Stimulated activated naive CD8-positive, alpha-beta T cell treated with anti-CD3 and anti-CD28 coated beads, Interleukin-15, amount 100 ng/mL, for 72 hours (primary cell): ENCODE data around the gene TMEM132C.

Experiments used
- ATAC-seq: fragments of 150-1000 bp; cut with Tn5 transposase; 2 replicates; pipeline ENCODE4 v1.10.0; 2021; ENCODE audit warnings: mild to moderate bottlenecking, moderate library complexity
- DNase-seq, 2 donors: peaks; one replicate each; pipeline ENCODE4 v3.0.0; 2021 to 2022
- H3K27ac Mint-ChIP-seq, 2 donors: one replicate each; pipeline ENCODE4 v1.8.0; 2022; ENCODE audit warnings: mild to moderate bottlenecking in 2 of 2, mixed read lengths in 2 of 2, moderate library complexity in 2 of 2
- H3K27me3 Mint-ChIP-seq: one replicate; pipeline ENCODE4 v1.8.0; 2022; ENCODE audit warnings: mixed read lengths
- H3K4me1 Mint-ChIP-seq: one replicate; pipeline ENCODE4 v1.8.0; 2022; ENCODE audit warnings: mild to moderate bottlenecking, mixed read lengths
- H3K4me3 Mint-ChIP-seq, 2 donors: one replicate each; pipeline ENCODE4 v1.8.0; 2022; ENCODE audit warnings: mild to moderate bottlenecking in 2 of 2, mixed read lengths in 2 of 2, moderate library complexity in 1 of 2
- H3K9me3 Mint-ChIP-seq, 2 donors: one replicate each; pipeline ENCODE4 v1.8.0; 2022; ENCODE audit warnings: mixed read lengths in 2 of 2

TMEM132C gene

DNA sequence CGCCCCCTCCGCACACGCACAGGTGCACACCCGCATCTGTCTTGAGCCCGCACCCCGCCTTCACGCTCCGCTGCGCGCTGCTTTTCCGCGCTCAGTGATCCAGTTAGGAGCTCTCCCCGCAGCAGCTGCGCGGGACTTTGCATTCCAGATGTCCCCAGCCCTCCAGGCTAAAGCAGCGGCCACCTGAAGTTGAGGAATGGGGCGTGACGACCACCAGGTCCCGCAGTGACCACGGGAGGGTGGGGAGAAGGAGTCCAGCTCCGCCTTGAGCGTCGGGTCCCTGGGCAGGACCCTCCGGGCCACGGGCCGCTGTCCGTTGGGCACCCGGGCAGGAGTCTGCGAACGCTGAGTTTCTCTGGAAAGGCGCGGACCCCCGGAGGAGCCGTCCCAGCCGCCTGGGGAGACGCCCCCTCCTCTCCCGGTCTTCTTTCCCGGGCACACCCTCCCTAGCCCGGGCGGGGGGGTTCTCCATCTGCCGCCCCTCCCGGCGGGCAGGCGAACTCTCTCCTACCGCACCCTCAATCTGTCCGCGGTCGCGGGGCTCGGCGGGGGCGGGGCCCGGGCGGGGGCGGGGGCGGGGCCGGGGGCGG lies 334 bp upstream of the TMEM132C start:
- DNase-seq: no peak
- H3K4me1 Mint-ChIP-seq: no peaks in the 10 kb centered on the region
- H3K9me3 Mint-ChIP-seq: peaks cover 13 to 14% of the 10 kb centered on the region in 2 donors
- no peak for ATAC-seq
- H3K27ac Mint-ChIP-seq: no peak overlapping the region
- H3K4me3 Mint-ChIP-seq: no peak overlapping the region
- H3K27me3 Mint-ChIP-seq: peaks cover 65% of the 10 kb centered on the region

GRCh38 chr12:128267651-128268378 lies 845 bp downstream of the TMEM132C start:
- ATAC-seq (no peak), DNase-seq (no peak)
- Mint-ChIP-seq H3K4me1 (no peaks in the 10 kb centered on the region), H3K27me3 (peaks cover 65% of the 10 kb centered on the region), H3K9me3 (peaks cover 13 to 18% of the 10 kb centered on the region in 2 donors), H3K27ac (no peak overlapping the region), H3K4me3 (no peak overlapping the region)

DNA sequence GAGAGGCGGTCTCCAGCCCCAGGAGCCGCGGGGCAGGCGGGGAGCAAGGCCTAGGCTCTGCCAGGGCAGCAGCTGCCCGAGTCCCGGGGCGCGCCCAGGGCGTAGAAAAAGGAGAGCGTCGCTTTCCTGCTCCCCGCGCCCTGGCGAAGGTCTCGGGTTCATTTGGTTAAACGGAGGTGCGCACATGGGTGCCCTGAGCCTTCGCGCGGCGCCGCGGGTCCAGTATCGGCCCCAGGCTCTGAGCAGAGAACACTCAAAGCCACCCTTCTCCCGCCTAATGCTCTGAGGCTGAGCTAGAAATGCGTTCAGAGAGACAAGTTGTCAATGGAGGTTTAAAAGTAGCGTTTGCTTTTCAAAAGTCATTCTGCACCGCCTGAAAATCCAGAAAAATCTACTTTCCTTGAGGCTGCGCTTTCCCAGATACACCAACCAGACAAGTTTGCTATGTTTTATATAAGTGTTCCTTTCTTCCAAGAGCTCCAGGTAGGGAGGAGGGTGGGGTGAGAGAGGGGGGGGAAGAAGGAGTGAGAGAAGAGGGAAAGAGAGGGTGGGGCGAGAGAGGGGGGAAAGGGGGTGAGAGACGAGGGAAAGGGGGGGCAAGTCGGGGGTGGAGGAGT lies 1.5 kb downstream of the TMEM132C start:
- no peak for ATAC-seq
- Mint-ChIP-seq H3K9me3 (peaks cover 9 to 16% of the 10 kb centered on the region in 2 donors), H3K4me1 (no peaks in the 10 kb centered on the region), H3K27ac (no peak overlapping the region), H3K4me3 (no peak overlapping the region), H3K27me3 (peaks cover 65% of the 10 kb centered on the region)
- DNase-seq: no peak

- H3K27me3 Mint-ChIP-seq: peaks cover 60% of the 10 kb centered on the region
- ATAC-seq (no peak), DNase-seq (no peak)
- H3K9me3 Mint-ChIP-seq: peaks cover 3 to 9% of the 10 kb centered on the region in 2 donors
- no peak overlapping the region for H3K27ac Mint-ChIP-seq
- H3K4me1 Mint-ChIP-seq: no peaks in the 10 kb centered on the region
- H3K4me3 Mint-ChIP-seq: no peak overlapping the region
Measured at GRCh38 chr12:128269181-128269591, 2.2 kb downstream of the TMEM132C start.

DNA sequence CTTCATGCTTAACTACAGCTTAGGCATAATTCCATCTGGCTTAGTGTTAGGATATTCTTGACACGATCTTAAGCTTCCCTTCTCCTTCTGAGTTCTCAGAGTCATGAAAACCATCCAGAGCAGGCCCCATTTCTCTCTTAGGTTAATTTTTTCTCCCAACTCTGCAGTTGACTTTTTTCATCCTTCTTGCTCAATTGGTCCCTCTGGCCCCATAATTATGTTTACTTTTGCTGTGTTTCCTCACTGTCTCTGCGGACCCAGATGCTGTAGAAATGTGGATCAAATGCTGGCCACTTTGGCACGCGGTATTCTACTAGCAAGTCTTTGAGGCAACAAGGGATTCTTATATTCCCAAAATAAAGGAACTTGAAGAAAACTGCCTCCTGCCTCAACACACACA lies 9.5 kb downstream of the TMEM132C start:
- Mint-ChIP-seq H3K4me1 (no peaks in the 10 kb centered on the region), H3K9me3 (peaks cover 10 to 37% of the 10 kb centered on the region in 2 donors), H3K27ac (no peak overlapping the region), H3K4me3 (no peak overlapping the region), H3K27me3 (no peaks in the 10 kb centered on the region)
- DNase-seq (no peak), ATAC-seq (no peak)

GRCh38 chr12:128286970-128287369 lies 20.0 kb downstream of the TMEM132C start:
- DNase-seq: no peak
- H3K27ac Mint-ChIP-seq: no peak overlapping the region

DNA sequence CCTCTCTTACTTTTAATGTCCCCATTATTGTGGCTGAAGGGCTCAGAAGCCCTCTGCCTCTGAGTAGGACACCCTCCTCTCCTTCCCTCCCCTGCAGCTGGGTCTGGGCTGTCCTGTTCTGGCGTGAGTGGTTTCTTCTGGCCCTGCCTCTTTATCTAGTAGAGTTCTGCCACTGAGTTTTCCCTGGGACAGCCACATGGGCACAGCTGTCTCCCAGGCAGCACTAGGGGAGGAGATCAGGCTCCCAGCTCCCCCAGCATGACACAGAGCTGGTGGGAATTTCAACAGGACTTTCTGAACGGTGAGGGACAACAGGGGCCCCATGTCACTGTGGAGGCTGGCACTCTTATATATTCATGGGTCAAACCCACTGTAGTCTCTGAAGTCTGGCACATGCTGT lies 21.4 kb downstream of the TMEM132C start:
- ATAC-seq (no peak), DNase-seq (no peak)
- H3K4me1 Mint-ChIP-seq: no peaks in the 10 kb centered on the region
- H3K27me3 Mint-ChIP-seq: peaks cover 20% of the 10 kb centered on the region
- no peak overlapping the region for H3K27ac Mint-ChIP-seq
- no peak overlapping the region for H3K4me3 Mint-ChIP-seq
- peaks cover 11 to 16% of the 10 kb centered on the region in 2 donors for H3K9me3 Mint-ChIP-seq

More at GRCh38 chr12:128286970-128287369, 20.0 kb downstream of the TMEM132C start:
- no peak for ATAC-seq
- Mint-ChIP-seq H3K9me3 (peaks cover 17 to 19% of the 10 kb centered on the region in 2 donors), H3K27me3 (peaks cover 17% of the 10 kb centered on the region), H3K4me3 (no peak overlapping the region), H3K4me1 (no peaks in the 10 kb centered on the region)

- Mint-ChIP-seq H3K4me1 (no peaks in the 10 kb centered on the region), H3K27me3 (peaks cover 20% of the 10 kb centered on the region), H3K4me3 (no peak overlapping the region), H3K27ac (peak overlapping the region in 1 of 2 donors; percentile 45), H3K9me3 (peaks cover 6 to 11% of the 10 kb centered on the region in 2 donors)
- DNase-seq: no peak
- ATAC-seq: no peak
Measured at GRCh38 chr12:128288896-128289295, 21.9 kb downstream of the TMEM132C start.

GRCh38 chr12:128290938-128291337 lies 24.0 kb downstream of the TMEM132C start:
- H3K9me3 Mint-ChIP-seq: peaks cover 6 to 9% of the 10 kb centered on the region in 2 donors
- no peaks in the 10 kb centered on the region for H3K4me1 Mint-ChIP-seq
- no peak overlapping the region for H3K4me3 Mint-ChIP-seq
- H3K27me3 Mint-ChIP-seq: peaks cover 20% of the 10 kb centered on the region
- H3K27ac Mint-ChIP-seq: no peak overlapping the region
- DNase-seq (no peak), ATAC-seq (no peak)

GRCh38 chr12:128298091-128298748 lies 31.2 kb downstream of the TMEM132C start:
- Mint-ChIP-seq H3K27me3 (peaks cover 14% of the 10 kb centered on the region), H3K4me1 (no peaks in the 10 kb centered on the region), H3K9me3 (peaks cover 8 to 10% of the 10 kb centered on the region in 2 donors), H3K4me3 (no peak overlapping the region), H3K27ac (no peak overlapping the region)
- DNase-seq: no peak
- no peak for ATAC-seq

DNA sequence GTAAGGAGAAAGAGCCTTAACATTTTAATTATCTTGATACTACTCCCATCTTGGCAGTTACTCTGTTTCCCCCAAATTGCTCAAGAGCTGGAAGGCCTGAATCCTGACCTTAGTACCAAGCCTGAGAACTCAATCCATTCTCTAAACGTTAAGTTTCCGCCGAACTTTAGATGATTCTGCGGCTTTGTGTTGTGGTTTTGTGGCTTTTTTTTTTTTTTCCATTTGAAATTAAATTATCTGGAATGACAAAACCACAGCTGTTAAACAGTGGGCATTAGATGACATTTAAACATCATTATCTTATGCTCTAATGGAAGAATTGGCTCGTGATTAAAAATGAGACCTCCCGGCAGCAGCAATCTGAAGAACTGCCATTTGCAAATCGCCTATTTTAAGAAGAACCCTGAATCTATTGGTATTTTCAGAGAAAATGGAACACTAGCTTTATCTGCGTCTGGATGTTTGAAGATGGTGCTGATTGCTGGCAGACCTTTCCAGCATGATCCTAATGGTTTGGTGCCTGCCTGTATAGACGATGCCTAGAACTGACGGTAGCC lies 38.4 kb downstream of the TMEM132C start:
- ATAC-seq: no peak
- DNase-seq: no peak
- peaks cover 11 to 13% of the 10 kb centered on the region in 2 donors for H3K9me3 Mint-ChIP-seq
- no peaks in the 10 kb centered on the region for H3K27me3 Mint-ChIP-seq
- no peak overlapping the region for H3K4me3 Mint-ChIP-seq
- no peak overlapping the region for H3K27ac Mint-ChIP-seq
- H3K4me1 Mint-ChIP-seq: no peaks in the 10 kb centered on the region

DNA sequence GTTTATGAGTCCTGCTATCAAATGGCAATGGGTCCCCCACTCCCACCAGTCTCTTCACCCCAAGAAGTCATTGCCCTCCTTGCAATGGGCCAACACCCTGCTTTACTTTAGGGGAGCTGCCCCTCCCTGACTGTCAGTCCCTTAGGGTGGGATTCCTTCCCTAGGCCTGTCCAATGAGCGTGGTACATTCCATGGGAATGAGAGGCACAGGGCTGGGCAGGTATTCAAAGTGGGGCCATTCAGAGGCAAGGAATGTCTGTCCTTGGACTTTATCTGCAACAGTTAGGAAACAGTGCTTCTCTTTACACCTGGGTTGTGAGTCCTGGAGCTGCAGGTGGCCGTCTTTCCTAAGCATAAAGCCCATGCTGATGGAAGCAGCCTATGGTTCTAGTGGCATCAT lies 40.8 kb downstream of the TMEM132C start:
- Mint-ChIP-seq H3K9me3 (peaks cover 16 to 29% of the 10 kb centered on the region in 2 donors), H3K4me1 (no peaks in the 10 kb centered on the region)
- ATAC-seq: no peak

DNA sequence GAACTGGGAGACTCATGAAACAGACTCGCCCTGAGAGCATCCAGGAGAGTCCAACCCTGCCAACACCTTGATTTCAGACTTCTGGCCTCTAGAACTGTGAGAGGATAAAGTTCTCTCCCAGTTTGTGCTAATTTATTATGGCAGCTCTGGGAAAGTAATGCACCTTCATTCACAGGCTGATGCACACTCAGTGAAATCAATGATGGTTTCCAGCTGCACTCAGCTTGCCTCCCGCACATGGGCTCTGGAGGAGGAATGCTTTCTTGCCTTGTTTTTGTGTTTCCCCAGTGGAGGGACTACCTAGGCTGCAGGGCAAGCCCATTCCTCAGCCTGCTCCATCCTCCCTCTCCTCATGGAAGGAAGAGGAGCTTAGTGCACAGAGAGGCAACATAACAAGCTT lies 45.7 kb downstream of the TMEM132C start:
- no peak overlapping the region for H3K27ac Mint-ChIP-seq
- DNase-seq: no peak
- no peak overlapping the region for H3K4me3 Mint-ChIP-seq
- H3K4me1 Mint-ChIP-seq: no peaks in the 10 kb centered on the region
- ATAC-seq: no peak
- H3K27me3 Mint-ChIP-seq: peaks cover 13% of the 10 kb centered on the region
- peaks cover 16 to 45% of the 10 kb centered on the region in 2 donors for H3K9me3 Mint-ChIP-seq

More for the DNA sequence above, 40.8 kb downstream of the TMEM132C start:
- Mint-ChIP-seq H3K27me3 (no peaks in the 10 kb centered on the region), H3K27ac (no peak overlapping the region), H3K4me3 (no peak overlapping the region)
- no peak for DNase-seq

- ATAC-seq: no peak
- no peaks in the 10 kb centered on the region for H3K4me1 Mint-ChIP-seq
- H3K27ac Mint-ChIP-seq: no peak overlapping the region
- H3K27me3 Mint-ChIP-seq: peaks cover 13% of the 10 kb centered on the region
- H3K9me3 Mint-ChIP-seq: peaks cover 16 to 45% of the 10 kb centered on the region in 2 donors
- no peak for DNase-seq
- no peak overlapping the region for H3K4me3 Mint-ChIP-seq
Measured at GRCh38 chr12:128313931-128314330, 47.0 kb downstream of the TMEM132C start.

- peaks cover 13% of the 10 kb centered on the region for H3K27me3 Mint-ChIP-seq
- DNase-seq (no peak), ATAC-seq (no peak)
- H3K27ac Mint-ChIP-seq: no peak overlapping the region
- H3K4me1 Mint-ChIP-seq: no peaks in the 10 kb centered on the region
- no peak overlapping the region for H3K4me3 Mint-ChIP-seq
- H3K9me3 Mint-ChIP-seq: peaks cover 16 to 45% of the 10 kb centered on the region in 2 donors
Measured at GRCh38 chr12:128314611-128315010, 47.6 kb downstream of the TMEM132C start.
